Measurements from ENCODE around the gene GRB2.

Gene GRB2

GRCh38 chr17:75327757-75328156 is 77.7 kb downstream of the GRB2 start:
- no peaks in the 10 kb centered on the region for H3K9me3 ChIP-seq
- H3K4me1 ChIP-seq = peaks cover 96% of the 10 kb centered on the region
- peak overlapping the region; percentile 86 for H3K27ac ChIP-seq
- H3K27me3 ChIP-seq = no peaks in the 10 kb centered on the region
- no peak for TF ChIP-seq Cebpa-rat (IDR thresholded peaks at IDR 0.05)
- H3K9ac ChIP-seq = 0 out of 2 replicates have a peak overlapping the region, but pooled peaks have one; percentile 38
- no peak overlapping the region for H3K4me3 ChIP-seq
- peaks cover 65% of the 10 kb centered on the region for H3K36me3 ChIP-seq
- peaks cover 2% of the 10 kb centered on the region; the same call in 1 of the 2 replicates for H4K20me1 ChIP-seq
- H3K4me2 ChIP-seq = peak overlapping the region; percentile 89

GRCh38 chr17:75326226-75326848 is 79.1 kb downstream of the GRB2 start:
- H4K20me1 ChIP-seq = peaks cover 6% of the 10 kb centered on the region; the same call in 1 of the 2 replicates
- TF ChIP-seq Cebpa-rat (IDR thresholded peaks at IDR 0.05) = no peak
- no peaks in the 10 kb centered on the region for H3K9me3 ChIP-seq
- peak overlapping the region; percentile 71 for H3K9ac ChIP-seq
- H3K27ac ChIP-seq = peak overlapping the region; percentile 86
- no peaks in the 10 kb centered on the region for H3K27me3 ChIP-seq
- peaks cover 82% of the 10 kb centered on the region for H3K4me1 ChIP-seq
- peak overlapping the region; percentile 89 for H3K4me2 ChIP-seq
- H3K4me3 ChIP-seq = peak overlapping the region; percentile 47
- H3K36me3 ChIP-seq = peaks cover 65% of the 10 kb centered on the region

- Histone ChIP-seq H3K4me1 (peaks cover 77% of the 10 kb centered on the region), H3K9me3 (no peaks in the 10 kb centered on the region), H3K27ac (peak overlapping the region; percentile 86), H4K20me1 (peaks cover 6% of the 10 kb centered on the region; the same call in 1 of the 2 replicates), H3K36me3 (peaks cover 65% of the 10 kb centered on the region), H3K4me3 (peak overlapping the region; percentile 47), H3K4me2 (peak overlapping the region; percentile 89), H3K27me3 (no peaks in the 10 kb centered on the region), H3K9ac (peak overlapping the region; percentile 71)
- no peak for TF ChIP-seq Cebpa-rat (IDR thresholded peaks at IDR 0.05)
Observed at GRCh38 chr17:75325827-75326225, 79.7 kb downstream of the GRB2 start.

- Histone ChIP-seq H3K36me3 (peaks cover 65% of the 10 kb centered on the region), H3K4me3 (peak overlapping the region; percentile 47), H3K27ac (peak overlapping the region; percentile 86), H3K9ac (peak overlapping the region; percentile 71), H3K4me1 (peaks cover 72% of the 10 kb centered on the region), H3K4me2 (peak overlapping the region; percentile 89), H3K27me3 (no peaks in the 10 kb centered on the region), H3K9me3 (no peaks in the 10 kb centered on the region), H4K20me1 (peaks cover 6% of the 10 kb centered on the region; the same call in 1 of the 2 replicates)
- no peak for TF ChIP-seq Cebpa-rat (IDR thresholded peaks at IDR 0.05)
Observed at GRCh38 chr17:75325348-75325747, 80.1 kb downstream of the GRB2 start.

GRCh38 chr17:75321506-75321905 is 84.0 kb downstream of the GRB2 start:
- no peak overlapping the region for H3K27ac ChIP-seq
- no peak overlapping the region for H3K9ac ChIP-seq
- H3K4me3 ChIP-seq = no peak overlapping the region
- H3K4me2 ChIP-seq = no peak overlapping the region
- no peaks in the 10 kb centered on the region for H3K27me3 ChIP-seq
- peaks cover 35% of the 10 kb centered on the region for H3K4me1 ChIP-seq
- TF ChIP-seq Cebpa-rat (IDR thresholded peaks at IDR 0.05) = no peak
- H4K20me1 ChIP-seq = peaks cover 6% of the 10 kb centered on the region; the same call in 1 of the 2 replicates
- peaks cover 80% of the 10 kb centered on the region for H3K36me3 ChIP-seq
- no peaks in the 10 kb centered on the region for H3K9me3 ChIP-seq

- peaks cover 20% of the 10 kb centered on the region for H3K4me1 ChIP-seq
- no peak overlapping the region for H3K4me2 ChIP-seq
- no peak overlapping the region for H3K4me3 ChIP-seq
- H3K9me3 ChIP-seq = no peaks in the 10 kb centered on the region
- H3K27ac ChIP-seq = no peak overlapping the region
- H3K9ac ChIP-seq = no peak overlapping the region
- H3K27me3 ChIP-seq = no peaks in the 10 kb centered on the region
- no peak for TF ChIP-seq Cebpa-rat (IDR thresholded peaks at IDR 0.05)
- peaks cover 6% of the 10 kb centered on the region; the same call in 1 of the 2 replicates for H4K20me1 ChIP-seq
- H3K36me3 ChIP-seq = peaks cover 90% of the 10 kb centered on the region
Observed at GRCh38 chr17:75319904-75320691, 85.4 kb downstream of the GRB2 start.

GRCh38 chr17:75318615-75319222 is 86.8 kb downstream of the GRB2 start:
- no peak for TF ChIP-seq Cebpa-rat (IDR thresholded peaks at IDR 0.05)
- H3K4me3 ChIP-seq = no peak overlapping the region
- peaks cover 89% of the 10 kb centered on the region for H3K36me3 ChIP-seq
- H3K4me2 ChIP-seq = no peak overlapping the region
- no peak overlapping the region for H3K27ac ChIP-seq
- no peaks in the 10 kb centered on the region for H3K27me3 ChIP-seq
- H3K9me3 ChIP-seq = no peaks in the 10 kb centered on the region
- peaks cover 6% of the 10 kb centered on the region; the same call in 1 of the 2 replicates for H4K20me1 ChIP-seq
- H3K9ac ChIP-seq = 0 out of 2 replicates have a peak overlapping the region, but pooled peaks have one; percentile 18
- peaks cover 7% of the 10 kb centered on the region for H3K4me1 ChIP-seq

- Histone ChIP-seq H3K4me1 (peaks cover 3% of the 10 kb centered on the region), H3K4me2 (no peak overlapping the region), H3K27ac (no peak overlapping the region), H4K20me1 (peaks cover 6% of the 10 kb centered on the region; the same call in 1 of the 2 replicates), H3K9ac (0 out of 2 replicates have a peak overlapping the region, but pooled peaks have one; percentile 18), H3K9me3 (no peaks in the 10 kb centered on the region), H3K27me3 (no peaks in the 10 kb centered on the region), H3K4me3 (no peak overlapping the region), H3K36me3 (peaks cover 84% of the 10 kb centered on the region)
- no peak for TF ChIP-seq Cebpa-rat (IDR thresholded peaks at IDR 0.05)
Observed at GRCh38 chr17:75318211-75318610, 87.3 kb downstream of the GRB2 start.

- no peak for TF ChIP-seq Cebpa-rat (IDR thresholded peaks at IDR 0.05)
- H3K9ac ChIP-seq = peak overlapping the region; percentile 18; the same call in 1 of the 2 replicates
- H3K27ac ChIP-seq = no peak overlapping the region
- H3K4me3 ChIP-seq = no peak overlapping the region
- peaks cover 81% of the 10 kb centered on the region for H3K36me3 ChIP-seq
- H3K4me2 ChIP-seq = no peak overlapping the region
- H3K4me1 ChIP-seq = peaks cover 6% of the 10 kb centered on the region
- H3K9me3 ChIP-seq = no peaks in the 10 kb centered on the region
- H4K20me1 ChIP-seq = peaks cover 3% of the 10 kb centered on the region; the same call in 1 of the 2 replicates
- no peaks in the 10 kb centered on the region for H3K27me3 ChIP-seq
Observed at GRCh38 chr17:75317671-75318070, 87.8 kb downstream of the GRB2 start.
